Calu3 (cell line): Measurements from ENCODE around the gene SLC39A10. TPM values are rescaled to one million over a fixed set of nuclear protein-coding genes. Genes with fewer than 3 reads are reported as not detected.
"Not testable (repeated sequence)": the region's sequence is repeated elsewhere in the genome, so short reads cannot be mapped to it uniquely, and the experiment has no call there.

Experiments used
- BruUV-seq: library from RNA; stranded (reverse); fragments of 400-500 nt; replicated peaks from 2 replicates; lab custom pipeline; 2021; lab: Mats Ljungman, UMichigan
- CTCF ChIA-PET: fragments of 300-600 bp; sonication (Branson Sonifier 250); formaldehyde crosslinking; loops from one replicate; lab custom pipeline; 2022; ENCODE audit warnings: antibody characterized with exemption; lab: Charles Lee
- DNase-seq: peaks from one replicate; pipeline ENCODE4 v3.0.0; 2022
- H3K27ac Mint-ChIP-seq: one replicate; pipeline ENCODE4 v1.8.0; 2022; ENCODE audit warnings: mixed read lengths; ENCODE audit not compliant: unreplicated experiment
- H3K27me3 Mint-ChIP-seq: one replicate; pipeline ENCODE4 v1.8.0; 2022; ENCODE audit warnings: mixed read lengths; ENCODE audit not compliant: unreplicated experiment
- H3K36me3 Mint-ChIP-seq: one replicate; pipeline ENCODE4 v1.8.0; 2022; ENCODE audit warnings: mild to moderate bottlenecking, moderate library complexity, mixed read lengths; ENCODE audit not compliant: insufficient read depth, unreplicated experiment
- H3K4me1 Mint-ChIP-seq: one replicate; pipeline ENCODE4 v1.8.0; 2022; ENCODE audit warnings: mild to moderate bottlenecking, low read depth, mixed read lengths; ENCODE audit not compliant: unreplicated experiment
- H3K4me3 Mint-ChIP-seq: one replicate; pipeline ENCODE4 v1.8.0; 2022; ENCODE audit warnings: mild to moderate bottlenecking, low read depth, moderate library complexity, mixed read lengths; ENCODE audit not compliant: unreplicated experiment
- H3K9me3 Mint-ChIP-seq: one replicate; pipeline ENCODE4 v1.8.0; 2022; ENCODE audit warnings: low read depth, mixed read lengths; ENCODE audit not compliant: unreplicated experiment
- intact Hi-C: fragments of 100-400 bp; cut with micrococcal nuclease; formaldehyde crosslinking; loops from one replicate; pipeline ENCODE4 v1.10.0; 2022; ENCODE audit not compliant: unreplicated experiment
- total RNA-seq: library from RNA; stranded (reverse); gene quantifications from 2 replicates; pipeline ENCODE4 v1.2.3, GENCODE V29; 2022
- TF ChIP-seq, protein P1 (sequence below): fragments of 200-600 bp; IDR thresholded peaks from one replicate; pipeline ENCODE4 v1.8.0; 2022; ENCODE audit warnings: antibody characterized with exemption; ENCODE audit not compliant: unreplicated experiment

The SLC39A10 gene
- total RNA-seq, 1 experiment from 2014 or later, result 133 TPM

DNA sequence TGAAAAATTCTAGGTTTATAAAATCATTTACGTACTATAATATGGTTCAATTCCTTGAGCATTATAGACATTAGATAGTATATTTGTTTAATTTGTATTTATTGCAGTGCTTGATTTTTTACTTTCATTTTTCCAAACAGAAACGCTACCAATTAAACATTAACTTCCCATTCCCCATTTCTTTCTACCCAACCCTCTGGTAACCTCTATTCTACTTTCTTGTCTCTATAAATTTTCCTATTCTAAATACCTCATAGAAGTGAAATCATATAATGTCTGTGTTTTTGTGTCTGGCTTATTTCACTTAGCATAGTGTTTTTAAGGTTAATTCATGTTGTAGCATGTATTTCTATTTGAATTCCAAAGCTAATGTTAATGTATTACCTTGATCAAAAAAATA, 11.6 kb upstream of the SLC39A10 start:
- no peak overlapping the region for H3K4me3 Mint-ChIP-seq
- no TSS peak for BruUV-seq
- H3K9me3 Mint-ChIP-seq, result no peaks in the 10 kb centered on the region
- CTCF ChIA-PET, result interaction anchor here (1.4 kb wide), 1 partner anchor 9 kb away, joined by 5 read pairs; no protein-coding TSS in a partner anchor
- no peaks in the 10 kb centered on the region for H3K36me3 Mint-ChIP-seq
- intact Hi-C loops, result no loop called here
- H3K4me1 Mint-ChIP-seq, result peaks cover 35% of the 10 kb centered on the region
- TF ChIP-seq, protein P1, sequence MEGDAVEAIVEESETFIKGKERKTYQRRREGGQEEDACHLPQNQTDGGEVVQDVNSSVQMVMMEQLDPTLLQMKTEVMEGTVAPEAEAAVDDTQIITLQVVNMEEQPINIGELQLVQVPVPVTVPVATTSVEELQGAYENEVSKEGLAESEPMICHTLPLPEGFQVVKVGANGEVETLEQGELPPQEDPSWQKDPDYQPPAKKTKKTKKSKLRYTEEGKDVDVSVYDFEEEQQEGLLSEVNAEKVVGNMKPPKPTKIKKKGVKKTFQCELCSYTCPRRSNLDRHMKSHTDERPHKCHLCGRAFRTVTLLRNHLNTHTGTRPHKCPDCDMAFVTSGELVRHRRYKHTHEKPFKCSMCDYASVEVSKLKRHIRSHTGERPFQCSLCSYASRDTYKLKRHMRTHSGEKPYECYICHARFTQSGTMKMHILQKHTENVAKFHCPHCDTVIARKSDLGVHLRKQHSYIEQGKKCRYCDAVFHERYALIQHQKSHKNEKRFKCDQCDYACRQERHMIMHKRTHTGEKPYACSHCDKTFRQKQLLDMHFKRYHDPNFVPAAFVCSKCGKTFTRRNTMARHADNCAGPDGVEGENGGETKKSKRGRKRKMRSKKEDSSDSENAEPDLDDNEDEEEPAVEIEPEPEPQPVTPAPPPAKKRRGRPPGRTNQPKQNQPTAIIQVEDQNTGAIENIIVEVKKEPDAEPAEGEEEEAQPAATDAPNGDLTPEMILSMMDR, result no peak
- no peak overlapping the region for H3K27ac Mint-ChIP-seq
- DNase-seq, result no peak
- H3K27me3 Mint-ChIP-seq, result no peaks in the 10 kb centered on the region

DNA sequence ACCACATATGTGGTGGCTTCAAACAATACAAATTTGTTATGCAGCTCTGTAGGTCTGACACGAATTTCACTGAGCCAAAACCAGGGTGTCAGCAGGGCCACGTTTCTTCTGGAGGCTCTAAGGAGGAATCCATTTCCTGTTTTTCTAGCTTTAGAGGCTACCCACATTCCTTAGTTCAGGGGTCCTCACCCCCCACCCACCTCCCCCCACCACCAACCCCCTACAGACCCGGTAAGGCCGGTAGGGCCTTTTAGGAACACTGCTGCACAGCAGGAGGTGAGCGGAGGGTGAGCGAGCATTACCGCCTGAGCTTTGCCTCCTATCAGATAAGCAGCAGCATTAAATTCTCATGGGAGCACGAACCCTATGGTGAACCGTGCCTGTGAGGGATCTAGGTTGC, 10.6 kb upstream of the SLC39A10 start:
- Mint-ChIP-seq H3K36me3 (no peaks in the 10 kb centered on the region), H3K27me3 (no peaks in the 10 kb centered on the region), H3K27ac (no peak overlapping the region), H3K9me3 (no peaks in the 10 kb centered on the region), H3K4me1 (peaks cover 25% of the 10 kb centered on the region), H3K4me3 (no peak overlapping the region)
- CTCF ChIA-PET, result no interaction called here
- no TSS peak for BruUV-seq
- intact Hi-C loops, result no loop called here
- no peak for DNase-seq
- TF ChIP-seq, protein P1, result no peak

DNA sequence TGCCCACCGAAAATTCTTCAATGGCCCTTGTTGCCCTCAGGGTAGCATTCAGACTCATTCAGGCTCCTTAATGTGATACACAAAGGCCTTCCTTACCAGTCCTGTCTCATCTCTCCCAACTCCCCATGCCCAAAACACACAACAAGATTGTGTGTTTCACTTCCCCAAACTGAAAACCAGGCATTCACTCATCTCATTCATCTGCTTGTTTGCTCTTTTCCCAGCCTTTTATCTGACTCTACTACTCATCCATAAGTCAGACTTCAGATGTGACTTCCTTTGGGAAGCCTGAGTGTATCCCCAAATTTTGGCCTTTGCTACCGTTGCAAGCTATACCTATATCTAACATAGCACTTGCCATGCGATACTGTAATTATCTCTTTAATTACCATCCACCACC, 9.7 kb upstream of the SLC39A10 start:
- peaks cover 17% of the 10 kb centered on the region for H3K4me1 Mint-ChIP-seq
- no peak for DNase-seq
- H3K9me3 Mint-ChIP-seq, result no peaks in the 10 kb centered on the region
- no peaks in the 10 kb centered on the region for H3K27me3 Mint-ChIP-seq
- no TSS peak for BruUV-seq
- TF ChIP-seq, protein P1, result no peak
- peak overlapping the region; percentile 14 for H3K27ac Mint-ChIP-seq
- CTCF ChIA-PET, result no interaction called here
- H3K4me3 Mint-ChIP-seq, result no peak overlapping the region
- intact Hi-C loops, result no loop called here
- no peaks in the 10 kb centered on the region for H3K36me3 Mint-ChIP-seq

DNA sequence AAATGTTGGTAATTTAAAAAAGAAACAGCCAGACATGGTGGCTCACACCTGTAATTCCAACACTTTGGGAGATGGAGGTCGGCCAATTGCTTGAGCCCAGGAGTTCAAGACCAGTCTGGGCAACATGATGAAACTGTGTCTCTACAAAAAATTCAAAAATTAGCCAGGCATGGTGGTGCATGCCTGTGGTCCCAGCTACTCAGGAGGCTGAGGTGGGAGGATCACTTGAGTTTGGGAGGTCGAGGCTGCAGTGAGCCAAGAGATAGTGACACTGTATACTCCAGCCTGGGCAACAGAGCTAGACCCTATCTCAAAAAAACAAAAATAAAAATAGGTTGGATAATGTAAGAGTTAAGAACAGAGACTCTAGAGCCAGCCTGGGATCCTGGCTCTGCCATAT, 8.7 kb upstream of the SLC39A10 start:
- H3K27ac Mint-ChIP-seq, H3K27me3 Mint-ChIP-seq, H3K9me3 Mint-ChIP-seq, H3K36me3 Mint-ChIP-seq, intact Hi-C loops, DNase-seq, H3K4me3 Mint-ChIP-seq, H3K4me1 Mint-ChIP-seq, BruUV-seq: not testable (repeated sequence)
- CTCF ChIA-PET, result interaction anchor here (1.3 kb wide), 1 partner anchor 9 kb away, joined by 4 read pairs; the partner anchor contains the start of gene SLC39A10

DNA sequence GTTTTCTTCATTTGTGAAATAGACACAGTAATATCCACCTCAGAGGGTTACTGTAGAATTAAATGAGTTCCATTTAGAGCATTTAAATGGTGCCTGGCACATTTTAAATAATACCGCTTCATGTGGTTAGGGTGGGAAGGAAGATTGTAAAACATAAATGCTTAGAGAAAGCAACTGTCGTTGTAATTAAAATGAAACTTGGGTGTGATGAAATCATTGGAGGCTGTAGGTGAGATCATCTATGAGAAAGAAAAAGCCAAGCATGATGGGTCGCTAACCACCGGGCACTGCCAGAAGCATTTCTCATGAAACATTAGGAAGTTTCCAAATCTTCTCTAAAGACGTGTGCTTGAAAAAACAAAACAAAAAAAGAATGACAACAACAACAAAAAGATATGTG, 8.2 kb upstream of the SLC39A10 start:
- TF ChIP-seq, protein P1, result no peak
- BruUV-seq, result no TSS peak
- CTCF ChIA-PET, result interaction anchor here (1.3 kb wide), 1 partner anchor 8 kb away, joined by 4 read pairs; the partner anchor contains the start of gene SLC39A10
- Mint-ChIP-seq H3K4me3 (no peak overlapping the region), H3K27ac (no peak overlapping the region), H3K36me3 (no peaks in the 10 kb centered on the region), H3K9me3 (no peaks in the 10 kb centered on the region), H3K4me1 (peaks cover 2% of the 10 kb centered on the region), H3K27me3 (no peaks in the 10 kb centered on the region)
- DNase-seq, result no peak
- intact Hi-C loops, result no loop called here
